A673 (cell line): ENCODE data around the gene NCAM2. TPM values are rescaled to one million over a fixed set of nuclear protein-coding genes. Genes with fewer than 3 reads are reported as not detected.
A peak's percentile ranks its signal among the peaks of the same experiment; 100 is the strongest.

Experiments
- Bru-seq: library from RNA; stranded (reverse); fragments of 400-500 nt; gene quantifications from one replicate; lab custom pipeline; 2021; lab: Mats Ljungman, UMichigan
- BruChase-seq, 2 experiments: library from RNA; stranded (reverse); fragments of 400-500 nt; gene quantifications; one replicate each; lab custom pipeline; 2021; lab: Mats Ljungman, UMichigan
- BruUV-seq: library from RNA; stranded (reverse); fragments of 400-500 nt; replicated peaks from 2 replicates; lab custom pipeline; 2021; lab: Mats Ljungman, UMichigan
- CTCF ChIA-PET: fragments of 300-600 bp; sonication (Branson Sonifier 250); formaldehyde crosslinking; loops from one replicate; lab custom pipeline; 2022; ENCODE audit warnings: antibody characterized with exemption; lab: Charles Lee
- POLR2A ChIA-PET: fragments of 300-600 bp; sonication (Branson Sonifier 250); formaldehyde crosslinking; loops from one replicate; lab custom pipeline; 2022; ENCODE audit warnings: antibody characterized with exemption; ENCODE audit not compliant: low non-redundant PET; lab: Charles Lee
- DNase-seq: peaks from one replicate; pipeline ENCODE4 v3.0.0-alpha.2; 2015; ENCODE audit warnings: low spot score
- H3K27ac ChIP-seq: fragments of 200-600 bp; sonication (generic); 2 replicates; pipeline ENCODE4 v1.5.1; 2016; ENCODE audit warnings: mixed run types, low read depth, mild to moderate bottlenecking, mixed read lengths, antibody characterized with exemption, low read length; ENCODE audit not compliant: poor library complexity, severe bottlenecking
- H3K27me3 ChIP-seq: fragments of 200-600 bp; sonication (generic); replicated peaks from 2 replicates; pipeline ENCODE4 v1.6.1; 2017; ENCODE audit warnings: mixed run types, low read depth, mild to moderate bottlenecking, mixed read lengths, antibody characterized with exemption, low read length; ENCODE audit not compliant: insufficient read depth, poor library complexity
- H3K36me3 ChIP-seq: fragments of 200-600 bp; sonication (generic); 2 replicates; pipeline ENCODE4 v1.6.1; 2016; ENCODE audit warnings: mixed run types, mild to moderate bottlenecking, mixed read lengths, antibody characterized with exemption, low read length; ENCODE audit not compliant: insufficient read depth, poor library complexity, severe bottlenecking
- H3K4me1 ChIP-seq: fragments of 200-600 bp; sonication (generic); 2 replicates; pipeline ENCODE4 v1.6.1; 2017; ENCODE audit warnings: mixed run types, mild to moderate bottlenecking, mixed read lengths, antibody characterized with exemption, low read length; ENCODE audit not compliant: insufficient read depth, poor library complexity, severe bottlenecking
- H3K4me3 ChIP-seq: fragments of 200-600 bp; sonication (generic); 2 replicates; pipeline ENCODE4 v1.5.1; 2016; ENCODE audit warnings: low read depth, mixed run types, mild to moderate bottlenecking, mixed read lengths, low read length; ENCODE audit not compliant: poor library complexity, severe bottlenecking
- H3K9me3 ChIP-seq: fragments of 200-600 bp; sonication (generic); 2 replicates; pipeline ENCODE4 v1.6.1; 2016; ENCODE audit warnings: mixed run types, low read depth, mild to moderate bottlenecking, mixed read lengths, antibody characterized with exemption, low read length; ENCODE audit not compliant: poor library complexity, severe bottlenecking
- CTCF ChIP-seq: fragments of 300-800, 200-600 bp; sonication (generic); conservative IDR thresholded peaks from 2 replicates; pipeline ENCODE4 v1.5.1; 2017; ENCODE audit warnings: low read depth, mild to moderate bottlenecking, antibody characterized with exemption, low read length, moderate library complexity, mixed read lengths
- EZH2 ChIP-seq: fragments of 200-600 bp; sonication (generic); IDR thresholded peaks from 2 replicates; pipeline ENCODE4 v1.6.1; 2017; ENCODE audit warnings: borderline replicate concordance, low read depth, mild to moderate bottlenecking, mixed read lengths, antibody characterized with exemption, low read length; ENCODE audit not compliant: poor library complexity, severe bottlenecking
- intact Hi-C: fragments of 100-400 bp; cut with micrococcal nuclease; formaldehyde crosslinking; loops from one replicate; pipeline ENCODE4 v1.10.0; 2022; ENCODE audit not compliant: unreplicated experiment
- long read RNA-seq: library from polyadenylated mRNA; stranded (forward); transcript quantifications from one replicate; pipeline ENCODE4 v2.0.0, GENCODE V29; 2022
- total RNA-seq: library from RNA; stranded (reverse); gene quantifications from 2 replicates; pipeline ENCODE4 v1.2.3, GENCODE V29; 2021

The NCAM2 gene
- total RNA-seq = 36.0 and 38.2 TPM in 2 replicates
- percentile 76 among the genes with signal in this experiment for Bru-seq, nascent RNA
- BruChase-seq, experiment 1, labeled RNA remaining after a 2-hour chase = percentile 80 among the genes with signal in this experiment
- percentile 85 among the genes with signal in this experiment for BruChase-seq, experiment 2, labeled RNA remaining after a 6-hour chase
- long read RNA-seq, full-length matches to known transcripts = 16 of 43 reads
- long read RNA-seq, partial matches to known transcripts = 6 of 43 reads
- long read RNA-seq, other reads (novel, unspliced or antisense) = 21 of 43 reads

GRCh38 chr21:20997636-20998455 is at the start of gene NCAM2:
Gene NCAM2 (plus strand): TSS chr21:20998409.
- Histone ChIP-seq H3K9me3 (no peaks in the 10 kb centered on the region), H3K4me1 (peaks cover 10% of the 10 kb centered on the region), H3K36me3 (no peaks in the 10 kb centered on the region), H3K27ac (peak within 1 kb of the TSS; percentile 6), H3K27me3 (no peaks in the 10 kb centered on the region), H3K4me3 (peak within 1 kb of the TSS; percentile 84)
- TF ChIP-seq EZH2 = no peak
- TF ChIP-seq CTCF = no peak
- CTCF ChIA-PET = interaction anchor here (0.7 kb wide), 1 partner anchor 9 kb away, joined by 7 read pairs; no protein-coding TSS in a partner anchor
- DNase-seq = peak; percentile 93
- POLR2A ChIA-PET = interaction anchor here (0.7 to 0.9 kb wide), 3 partner anchors 19 to 1411 kb away, joined by 3 to 5 read pairs (median 4); no protein-coding TSS in a partner anchor
- intact Hi-C loops = loop anchor here (2.0 kb wide), 1 partner anchor 235 kb away; no protein-coding TSS in a partner anchor
- no TSS peak for BruUV-seq

GRCh38 chr21:20949884-20950283 is 48.3 kb upstream of the NCAM2 start:
- peaks cover 25% of the 10 kb centered on the region for H3K4me1 ChIP-seq
- peak overlapping the region; percentile 63 for H3K27ac ChIP-seq
- H3K27me3 ChIP-seq = no peaks in the 10 kb centered on the region
- no TSS peak for BruUV-seq
- intact Hi-C loops = no loop called here
- H3K9me3 ChIP-seq = no peaks in the 10 kb centered on the region
- H3K36me3 ChIP-seq = no peaks in the 10 kb centered on the region
- CTCF ChIA-PET = no interaction called here
- POLR2A ChIA-PET = no interaction called here
- H3K4me3 ChIP-seq = no peak overlapping the region
- TF ChIP-seq EZH2 (no peak), CTCF (no peak)
- peak; percentile 89 for DNase-seq

- H3K27ac ChIP-seq = no peak overlapping the region
- no peak for DNase-seq
- ChIA-PET CTCF (no interaction called here), POLR2A (no interaction called here)
- TF ChIP-seq CTCF (no peak), EZH2 (no peak)
- no peaks in the 10 kb centered on the region for H3K9me3 ChIP-seq
- no peak overlapping the region for H3K4me3 ChIP-seq
- intact Hi-C loops = loop anchor here (5.0 to 10.0 kb wide), 2 partner anchors 84 to 231 kb away; no protein-coding TSS in a partner anchor
- peaks cover 6% of the 10 kb centered on the region for H3K4me1 ChIP-seq
- H3K27me3 ChIP-seq = no peaks in the 10 kb centered on the region
- H3K36me3 ChIP-seq = no peaks in the 10 kb centered on the region
- no TSS peak for BruUV-seq
Observed at GRCh38 chr21:20965816-20966215, 32.4 kb upstream of the NCAM2 start.
